ENCODE measurements around the gene PVALEF.

The PVALEF gene
- 0 to 0.07 (median 0) reads per million in 18 experiments for total RNA-seq

DNA sequence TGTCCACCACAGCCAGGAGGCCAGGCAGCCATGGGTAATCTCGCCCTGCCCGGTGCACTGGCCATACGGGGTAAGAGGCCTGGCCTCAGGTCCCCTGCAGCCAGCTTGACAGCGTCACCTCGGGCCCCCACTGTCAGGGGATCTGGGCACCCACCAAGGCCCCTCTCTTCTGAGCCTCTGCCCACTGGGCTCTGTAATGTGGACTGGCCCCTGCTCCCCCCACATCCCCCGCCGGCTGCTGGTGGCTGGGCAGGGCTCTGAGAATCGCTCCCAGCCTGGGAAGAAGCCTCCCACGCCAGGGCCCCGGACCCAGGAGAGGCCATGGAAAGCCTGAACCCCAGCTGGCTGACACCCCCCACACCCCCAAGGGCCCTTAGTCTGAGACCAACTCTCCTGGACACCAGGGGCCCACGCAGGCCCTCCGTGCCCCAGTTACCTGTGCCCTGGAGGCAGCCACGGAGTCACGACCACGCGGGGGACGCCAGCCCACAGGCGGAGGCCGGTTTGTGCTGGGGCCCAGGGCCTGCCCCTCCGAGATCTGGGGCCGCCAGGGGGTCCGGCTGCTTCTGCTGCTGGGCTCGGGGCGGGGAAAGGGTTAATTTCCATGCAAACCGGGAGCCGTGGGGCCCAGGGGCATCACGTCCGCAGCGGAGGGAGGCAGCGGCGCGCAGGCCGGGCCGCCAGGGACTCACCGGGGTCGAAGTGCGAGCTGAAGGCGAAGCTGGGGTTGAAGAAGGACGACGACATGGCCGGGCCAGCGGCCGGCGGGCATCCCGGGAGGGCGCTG, at the start of gene PVALEF:
PVALEF (plus strand) TSS at position 262 of the 787 bp plus-strand sequence. CDS start 15,720 bp downstream, outside the sequence.
- no peak for DNase-seq

DNA sequence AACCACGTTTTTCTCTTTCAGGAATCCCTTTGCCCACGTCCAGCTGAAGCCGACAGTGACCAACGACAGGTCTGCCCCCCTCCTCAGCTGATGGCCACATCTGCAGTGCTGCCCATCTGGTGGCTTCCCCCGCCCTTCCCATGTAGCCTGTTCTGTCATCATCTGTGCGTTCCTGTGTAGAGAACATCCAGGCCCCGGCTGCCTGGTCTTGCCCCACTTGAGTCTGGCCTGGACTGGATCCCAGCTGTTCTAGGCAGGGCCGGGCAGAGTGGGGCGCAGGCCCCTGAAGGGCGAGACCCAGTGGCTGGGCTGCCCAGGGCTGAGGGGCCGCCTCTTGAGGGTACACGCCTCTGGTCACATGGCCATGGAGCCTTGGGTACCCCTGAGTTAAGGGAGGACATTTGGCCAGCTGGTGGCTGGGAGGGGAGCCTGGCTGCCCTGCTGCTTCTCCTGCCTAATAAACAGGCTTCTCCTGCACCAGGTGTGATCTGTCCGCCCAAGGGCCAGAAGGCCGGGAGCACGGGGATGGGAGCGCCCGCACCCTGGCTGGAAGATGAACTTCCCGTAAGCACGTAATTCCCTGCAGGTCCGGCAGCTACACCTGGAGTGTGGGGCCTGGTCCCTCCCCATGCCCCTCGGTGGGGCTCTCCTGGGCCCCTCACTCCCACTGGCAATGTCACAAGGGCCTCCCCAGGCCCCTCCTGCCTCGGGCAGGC, 49.4 kb upstream of the PVALEF start:
- DNase-seq: no peak

DNA sequence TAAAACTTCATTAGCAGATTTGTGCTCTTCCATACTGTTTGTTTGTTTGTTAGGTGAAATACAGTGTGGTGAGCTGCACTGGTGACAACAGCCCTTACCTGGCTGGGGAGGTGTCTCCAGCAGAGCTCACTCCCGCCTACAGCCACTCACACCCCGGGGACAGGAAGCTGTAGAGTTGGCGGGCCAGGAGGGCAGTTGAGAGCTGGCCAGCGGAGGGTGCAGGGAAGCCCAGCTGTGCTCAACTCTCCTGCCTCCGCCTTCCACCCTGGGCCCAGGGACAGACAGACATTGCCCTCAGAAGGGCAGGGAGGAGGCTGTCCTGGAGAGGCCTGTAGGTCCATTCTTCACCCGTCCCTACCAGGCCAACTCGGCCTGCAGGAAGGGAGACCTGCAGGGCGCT, 48.6 kb upstream of the PVALEF start:
- no peak for DNase-seq

DNA sequence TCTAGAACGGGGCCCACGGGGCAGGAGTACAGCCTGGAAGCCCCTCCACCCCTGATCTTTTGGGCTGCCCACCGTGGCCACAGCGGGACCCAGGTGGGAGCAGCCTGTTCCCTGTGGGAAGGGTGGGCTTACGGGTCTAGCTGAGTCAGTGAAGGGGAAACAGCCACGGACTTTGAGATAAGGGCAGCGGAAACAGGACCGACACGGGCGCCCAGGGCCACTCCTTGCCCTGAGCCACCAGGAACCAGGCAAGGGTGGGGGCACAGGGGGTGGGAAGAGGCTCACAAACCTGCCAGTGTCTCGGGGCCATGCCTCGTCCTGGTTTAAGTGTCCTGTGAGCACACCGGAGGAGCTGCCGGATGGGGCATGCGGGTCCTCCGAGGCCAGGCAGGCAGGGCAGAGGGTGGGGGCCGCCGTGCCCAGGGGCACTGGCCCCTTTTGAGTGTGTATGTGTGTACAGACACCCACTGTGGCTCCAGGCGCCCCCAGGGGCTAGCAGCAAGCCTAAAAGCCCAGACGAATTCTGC, 47.6 kb upstream of the PVALEF start:
- no peak for DNase-seq

DNA sequence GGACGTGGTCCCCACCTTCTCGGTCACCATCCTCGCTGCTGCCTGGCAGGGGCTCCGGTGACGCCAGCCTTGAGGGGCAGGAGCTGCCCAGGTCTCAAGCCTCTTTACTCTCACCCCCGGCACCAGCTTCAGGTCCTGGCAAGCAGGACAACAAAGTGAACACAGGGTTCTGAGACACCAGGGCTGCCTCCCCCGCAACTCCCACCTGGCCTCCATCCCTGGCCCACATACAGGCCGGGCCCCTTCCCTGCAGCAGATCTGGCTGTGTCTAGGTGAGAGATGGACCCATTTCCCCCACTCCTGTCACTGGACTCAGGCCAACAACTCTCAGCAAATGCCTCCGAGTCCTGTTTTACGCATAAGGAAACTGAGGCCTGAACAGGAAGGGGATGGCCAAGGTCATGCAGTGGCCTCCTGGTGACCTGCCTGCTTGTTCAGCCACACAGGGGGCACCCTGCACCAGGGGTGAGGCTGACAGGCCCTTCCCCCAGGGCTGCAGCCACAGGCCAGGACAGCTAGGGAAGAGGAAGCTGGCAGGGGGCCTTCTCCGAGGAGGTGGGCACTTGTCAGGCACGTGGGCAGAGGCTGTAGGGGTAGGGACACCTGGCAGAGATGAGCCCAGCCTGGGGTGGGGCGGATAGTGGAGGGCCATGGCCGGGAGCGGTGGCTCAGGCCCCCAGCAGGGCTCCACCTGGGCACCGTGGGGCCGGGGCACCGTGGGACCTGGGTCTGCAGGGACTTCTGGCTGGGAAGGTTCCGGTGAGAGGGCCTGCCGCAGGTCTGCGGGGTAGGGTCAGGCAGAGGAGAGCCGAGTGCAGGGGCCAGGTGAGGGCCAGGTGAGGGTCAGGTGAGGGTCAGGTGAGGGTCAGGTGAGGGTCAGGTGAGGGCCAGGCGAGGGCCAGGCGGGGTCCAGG, 46.7 kb upstream of the PVALEF start:
- DNase-seq: no peak

DNA sequence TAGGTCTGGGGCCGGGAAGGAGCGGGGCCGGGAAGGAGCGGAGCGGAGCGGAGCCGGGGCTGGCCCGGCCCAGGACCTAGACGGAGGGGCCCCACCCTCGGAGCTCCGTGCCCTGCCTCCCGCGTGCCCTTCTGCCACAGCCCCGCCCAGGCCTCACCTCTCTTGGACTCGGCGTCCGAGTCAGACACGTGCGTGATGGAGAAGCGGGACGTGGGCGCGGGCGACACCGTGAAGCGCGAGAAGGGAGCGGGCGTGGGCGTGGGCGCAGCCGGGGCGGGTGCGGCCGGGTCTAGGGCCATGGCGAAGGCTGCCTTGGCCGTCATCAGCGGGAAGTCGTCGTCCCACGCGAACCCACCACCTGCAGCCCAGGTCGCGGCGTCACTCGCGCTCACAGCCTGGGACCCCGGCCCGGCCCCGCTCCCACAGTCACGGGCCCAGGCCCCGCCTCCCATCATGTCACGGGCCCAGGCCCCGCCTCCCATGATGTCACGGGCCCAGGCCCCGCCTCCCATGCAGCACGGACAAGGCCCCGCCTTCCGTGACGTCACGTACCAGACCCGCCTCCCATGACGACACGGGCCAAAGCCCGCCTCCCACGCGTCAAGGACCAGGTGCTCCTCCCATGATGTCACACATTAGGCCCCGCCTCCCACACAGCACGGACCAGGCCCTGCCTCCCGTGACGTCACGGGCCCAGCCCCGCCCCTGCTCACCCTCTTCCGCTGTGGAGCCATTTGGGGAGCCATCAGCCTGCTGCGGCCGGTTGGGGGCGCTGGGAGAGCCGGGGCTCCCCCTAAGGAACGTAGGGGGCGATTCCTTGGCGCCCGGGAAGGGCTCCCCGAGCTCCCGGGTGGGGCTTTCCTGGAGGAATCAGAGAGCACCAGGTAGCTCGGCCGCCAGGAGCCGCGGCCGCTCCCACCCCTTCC, 45.8 kb upstream of the PVALEF start:
- peak; percentile 83 to 86 for DNase-seq

DNA sequence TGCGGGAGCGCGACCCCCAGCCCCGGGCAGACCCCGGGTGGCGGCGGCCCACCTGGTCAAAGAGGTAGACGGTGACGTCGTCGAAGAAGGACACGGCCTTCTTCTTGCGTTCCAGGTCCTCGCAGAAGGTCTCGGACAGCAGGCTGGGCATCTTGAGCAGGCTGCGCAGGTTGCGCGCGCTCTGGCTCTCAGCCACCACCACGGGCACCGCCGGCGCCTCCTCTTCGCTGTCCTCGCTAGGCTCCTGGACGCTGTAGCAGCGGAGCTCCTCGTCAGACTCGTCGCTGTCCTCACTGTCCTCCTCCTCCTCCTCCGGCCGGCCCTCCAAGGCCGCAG, 45.2 kb upstream of the PVALEF start:
- DNase-seq: no peak

DNA sequence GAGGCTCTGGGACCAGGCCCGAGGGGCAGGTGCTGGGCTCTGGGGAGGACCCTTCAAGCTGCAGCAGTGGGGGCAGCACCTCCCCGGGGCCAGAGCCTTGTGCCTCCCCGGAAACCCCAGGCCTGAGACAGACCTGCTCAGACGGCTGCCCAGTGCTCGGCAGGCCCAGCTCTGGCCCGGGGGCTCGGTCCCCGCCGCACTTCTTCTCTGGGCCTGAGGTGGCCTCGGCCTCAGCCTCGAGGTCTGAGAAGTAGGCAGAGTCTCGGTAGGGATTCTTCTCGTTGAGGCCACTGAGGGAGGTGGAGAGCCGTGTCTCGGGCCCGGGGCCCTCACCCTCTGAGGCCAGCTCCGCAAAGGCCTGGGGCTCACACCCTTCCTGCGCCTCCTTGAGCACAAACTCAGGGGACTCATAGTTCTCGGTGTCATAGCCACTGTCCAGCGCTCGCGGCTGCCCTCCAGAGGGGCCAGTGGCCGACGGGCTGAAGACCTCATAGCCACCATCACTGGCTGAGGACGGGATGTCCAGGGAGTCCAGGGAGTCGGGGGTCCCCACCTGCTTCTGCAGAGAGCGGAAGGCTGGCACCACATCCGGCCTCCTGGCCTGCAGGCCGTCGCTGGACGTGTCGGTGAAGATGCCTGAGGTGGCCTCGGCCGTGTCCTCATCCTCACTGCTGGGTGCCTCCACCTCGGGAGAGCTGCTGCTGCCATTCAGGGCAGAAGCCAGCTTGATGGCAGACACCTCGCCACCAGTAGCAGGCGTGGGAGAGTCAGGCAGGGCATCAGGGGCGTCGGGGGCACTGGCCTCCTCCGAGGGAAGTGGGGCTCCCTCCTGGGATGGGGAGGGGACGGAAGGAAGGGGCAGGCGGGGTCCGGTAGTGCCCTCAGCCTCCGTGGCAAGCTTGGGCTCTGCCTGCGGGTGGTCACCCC, 44.3 kb upstream of the PVALEF start:
- DNase-seq: no peak

DNA sequence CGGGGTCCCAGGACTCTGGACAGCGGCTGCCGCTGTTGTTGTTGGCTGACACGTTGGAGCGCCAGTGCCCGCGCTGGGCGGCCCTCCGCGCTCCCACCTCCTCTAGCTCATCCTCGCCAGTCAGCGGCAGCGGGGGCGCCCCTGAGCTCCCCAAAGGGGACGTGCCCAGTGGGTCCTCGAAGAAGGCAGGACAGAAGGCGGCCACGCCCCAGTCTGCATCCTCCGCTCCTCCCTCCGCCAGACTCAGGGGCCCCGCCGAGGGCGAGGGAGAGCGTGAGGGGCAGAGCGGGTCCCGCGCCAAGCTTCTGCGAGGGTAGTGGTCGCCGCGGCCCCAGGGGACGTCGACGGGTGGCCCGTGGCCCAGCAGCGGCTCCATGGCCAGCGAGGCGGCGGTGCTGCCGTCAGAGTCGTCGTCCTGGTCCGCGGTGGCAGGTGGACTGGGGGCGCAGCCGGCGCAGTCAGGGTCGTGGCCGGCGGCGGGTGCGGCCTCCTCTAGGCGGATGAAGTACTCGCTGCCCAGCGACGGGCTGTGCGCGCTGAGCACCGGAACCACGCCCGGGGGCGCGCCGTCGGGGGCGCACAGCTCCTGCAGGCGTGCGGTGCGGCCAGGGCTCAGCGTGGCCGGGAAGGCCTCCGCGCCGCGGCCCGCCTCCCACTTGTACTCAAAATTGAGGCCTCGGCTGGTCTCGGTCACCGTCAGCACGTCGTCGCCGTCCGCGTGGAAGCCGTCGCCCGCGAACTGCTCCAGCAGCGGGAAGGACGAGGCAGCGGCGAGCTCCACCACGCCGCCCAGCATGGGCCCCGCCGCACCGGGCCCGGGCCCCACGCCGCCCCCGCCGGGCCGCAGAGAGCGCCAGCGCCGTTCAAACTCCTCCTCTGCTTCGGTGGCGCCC, 43.2 kb upstream of the PVALEF start:
- DNase-seq: no peak

DNA sequence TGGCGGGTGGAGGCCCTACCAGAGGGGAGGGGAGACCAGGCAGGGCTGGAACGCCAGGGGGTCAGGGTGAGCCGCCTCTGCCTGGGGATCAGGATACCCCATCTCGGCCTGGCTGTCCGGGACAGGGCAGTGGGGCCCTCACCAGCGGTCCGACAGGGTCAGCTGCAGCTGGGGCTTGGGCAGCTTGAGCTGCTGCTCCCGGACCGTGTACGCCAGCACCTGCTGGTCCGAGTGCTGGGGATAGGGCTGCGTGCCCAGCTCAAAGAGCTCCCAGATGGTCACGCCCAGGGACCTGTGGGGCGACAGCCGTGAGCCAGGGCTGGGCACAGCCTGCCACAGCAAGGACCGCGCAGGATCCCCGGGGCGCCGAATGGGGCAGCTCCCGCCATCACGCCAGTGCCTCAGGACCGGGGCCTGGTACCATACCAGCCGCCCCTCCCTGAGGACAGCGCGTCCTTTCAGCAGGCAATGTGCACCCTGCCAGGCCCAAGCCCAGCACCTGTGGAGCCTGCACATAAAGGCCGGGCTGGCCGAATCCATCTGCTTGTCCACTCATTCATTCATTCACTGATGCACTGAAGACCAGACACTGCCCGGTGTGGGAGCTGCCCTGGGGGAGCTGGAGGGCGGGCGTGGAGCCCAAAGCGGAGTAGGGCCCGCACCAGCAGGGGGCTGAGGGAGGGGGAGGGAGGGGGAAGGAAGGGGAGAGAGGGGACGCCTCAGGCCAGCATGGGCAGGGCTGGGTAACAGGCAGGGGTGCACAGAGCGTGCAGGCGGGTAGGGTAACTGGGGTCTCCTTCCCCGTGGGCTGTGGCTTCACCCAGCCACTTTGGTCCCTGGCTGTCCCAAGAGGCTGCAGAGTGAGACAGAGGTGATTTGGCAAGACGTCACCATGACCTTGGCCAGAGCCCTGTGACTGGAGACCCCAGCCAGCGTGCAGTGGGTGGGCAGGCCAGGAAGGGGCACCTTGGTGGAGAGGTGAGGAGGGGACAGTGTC, 42.0 kb upstream of the PVALEF start:
- no peak for DNase-seq

DNA sequence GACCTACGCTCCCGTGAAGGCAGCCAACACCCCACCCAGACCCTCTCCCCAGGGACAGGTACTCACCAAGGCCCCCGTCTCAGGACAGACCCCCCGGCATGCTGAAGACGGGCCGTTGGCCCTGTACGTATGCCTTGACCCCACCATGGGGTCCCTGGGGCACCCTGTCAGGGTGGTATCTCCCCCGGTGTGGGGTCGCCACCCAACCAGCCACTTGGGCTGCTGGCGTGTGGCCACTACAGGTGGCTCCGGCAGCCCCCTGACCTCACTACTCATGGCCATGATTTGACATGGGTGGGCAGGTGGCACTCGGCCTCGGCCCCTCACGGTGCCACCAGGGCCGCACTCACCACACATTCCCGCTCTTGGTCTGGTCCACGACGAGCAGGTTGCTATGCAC, 40.9 kb upstream of the PVALEF start:
- no peak for DNase-seq

DNA sequence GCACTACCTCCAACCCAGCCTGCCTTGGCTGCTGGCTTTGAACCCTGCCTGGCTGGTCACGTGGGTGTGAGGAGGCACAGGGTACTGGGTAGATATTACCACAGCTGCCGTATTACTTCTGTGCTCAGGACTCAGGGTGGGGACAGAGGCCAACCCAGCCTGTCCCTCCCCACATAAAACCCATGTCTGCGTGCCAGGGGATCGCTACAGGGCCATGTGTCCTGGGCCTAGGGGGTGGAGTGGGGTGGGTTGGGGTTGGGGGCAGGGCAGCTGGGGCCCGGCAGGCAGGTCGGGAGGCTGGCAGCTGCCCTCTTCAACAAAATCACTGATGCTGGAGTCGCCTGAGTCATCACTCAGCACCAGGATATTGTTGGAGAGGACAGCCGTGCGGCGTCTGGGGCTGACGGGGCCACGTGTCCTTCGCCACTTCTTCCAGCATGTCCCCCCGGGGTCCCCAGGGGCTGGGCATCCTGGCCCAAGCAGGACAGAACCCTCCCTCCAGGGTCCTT, 39.7 kb upstream of the PVALEF start:
- DNase-seq: no peak

DNA sequence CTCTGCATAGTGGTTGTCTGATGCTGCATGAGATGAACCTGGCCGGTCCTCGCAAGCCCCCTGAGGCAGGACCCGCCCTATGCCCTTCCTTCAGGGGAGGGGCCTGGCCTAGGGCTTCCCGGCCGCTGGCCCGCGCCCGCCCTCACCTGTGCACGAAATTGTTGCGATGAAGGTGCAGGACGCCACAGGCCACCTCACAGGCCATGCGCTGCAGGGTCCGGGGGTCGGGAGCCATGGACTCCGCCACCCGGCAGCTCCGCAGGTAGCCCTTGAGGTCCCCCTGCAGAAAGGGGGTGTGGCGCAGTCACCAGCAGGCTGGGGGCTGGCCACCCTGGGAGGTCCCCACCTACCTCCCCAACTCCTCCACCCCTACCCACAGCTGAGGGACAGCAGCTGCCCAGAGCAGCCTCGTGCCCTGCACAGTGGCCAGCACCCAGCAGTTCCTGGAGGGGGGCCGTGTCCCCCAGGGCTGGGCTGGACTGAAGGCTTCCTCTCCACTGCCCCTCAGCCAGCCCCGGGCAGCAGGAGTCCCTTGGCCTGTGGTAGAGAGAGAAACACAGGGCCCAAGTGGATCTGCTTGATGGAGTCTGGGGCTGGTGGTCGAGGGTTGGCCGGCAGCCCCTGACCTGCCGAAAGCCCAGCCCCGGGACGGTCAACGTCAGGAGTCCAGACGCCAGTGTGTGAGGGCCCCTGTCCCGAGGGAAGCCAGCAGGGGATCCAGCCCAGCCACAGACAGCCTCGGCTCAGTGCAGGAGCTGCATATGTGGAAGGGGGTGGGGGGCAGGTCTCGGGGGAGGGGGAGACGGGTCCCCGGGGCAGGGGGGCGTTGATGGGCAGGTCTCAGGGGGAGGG, 38.8 kb upstream of the PVALEF start:
- no peak for DNase-seq

DNA sequence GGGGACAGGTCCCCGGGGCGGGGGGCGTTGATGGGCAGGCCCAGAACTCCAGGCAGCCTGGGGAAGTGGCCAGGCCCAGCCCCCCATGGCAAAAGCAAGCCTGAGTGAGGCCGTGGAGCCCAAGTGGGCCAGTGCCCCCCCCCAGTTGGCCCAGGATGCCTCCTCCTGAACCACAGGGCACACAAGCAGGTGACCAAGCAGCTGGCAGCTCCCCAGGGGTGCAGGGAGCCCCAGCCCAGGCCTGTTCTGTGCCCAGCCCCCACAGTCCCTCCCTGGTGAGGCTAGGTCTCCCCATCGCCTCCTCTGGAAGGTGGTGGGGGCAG, 38.2 kb upstream of the PVALEF start:
- DNase-seq: no peak

DNA sequence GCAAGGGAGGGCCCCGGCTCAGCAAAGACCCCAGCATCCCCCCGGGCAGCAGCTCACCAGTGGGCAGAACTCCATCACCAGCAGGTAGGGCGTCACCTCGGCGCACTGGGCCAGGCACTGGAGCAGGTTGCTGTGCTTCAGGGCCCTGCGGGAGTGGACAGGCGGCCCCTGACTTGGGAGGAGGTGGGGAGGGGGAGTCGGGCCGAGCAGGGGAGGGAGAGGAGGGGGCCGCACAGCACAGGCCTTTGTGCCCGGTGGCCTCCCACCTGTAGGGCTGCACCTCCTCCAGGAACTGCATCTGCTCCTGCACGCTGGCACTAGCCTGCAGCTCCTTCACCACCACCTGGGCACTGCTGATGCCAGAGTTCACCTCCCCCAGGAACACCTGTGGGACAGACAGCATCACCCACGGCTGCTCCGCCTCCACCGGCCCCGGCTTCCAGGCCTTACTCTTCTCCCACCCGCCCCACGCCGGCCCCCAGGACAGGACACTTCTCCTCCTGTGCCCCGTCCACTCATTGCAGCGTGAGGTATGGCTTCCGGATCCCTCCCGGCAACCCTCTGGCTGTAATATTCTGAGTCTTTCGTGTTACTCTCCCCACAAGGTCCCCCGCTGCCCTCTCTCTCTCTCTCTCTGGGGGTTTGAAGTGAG, 37.7 kb upstream of the PVALEF start:
- DNase-seq: no peak

DNA sequence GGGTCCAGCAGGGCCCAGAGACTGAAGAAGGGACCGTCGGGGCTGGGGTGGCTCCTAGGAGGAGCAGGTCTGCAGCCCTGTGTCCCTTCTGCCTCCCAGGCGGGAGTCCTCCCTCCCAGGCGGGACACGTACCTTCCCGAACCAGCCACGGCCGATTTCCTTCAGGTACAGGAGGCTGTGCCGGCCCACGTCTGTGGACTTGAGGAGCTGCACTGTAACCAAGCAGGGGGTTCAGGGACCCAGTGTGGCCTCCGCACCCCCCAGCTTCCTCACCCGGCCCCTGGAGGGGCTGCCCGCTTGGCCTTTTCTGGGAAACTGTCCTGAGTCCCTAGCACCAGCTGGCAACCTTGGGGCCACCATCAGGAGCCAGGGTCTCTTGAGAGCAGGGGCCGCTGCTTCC, 37.0 kb upstream of the PVALEF start:
- DNase-seq: no peak

DNA sequence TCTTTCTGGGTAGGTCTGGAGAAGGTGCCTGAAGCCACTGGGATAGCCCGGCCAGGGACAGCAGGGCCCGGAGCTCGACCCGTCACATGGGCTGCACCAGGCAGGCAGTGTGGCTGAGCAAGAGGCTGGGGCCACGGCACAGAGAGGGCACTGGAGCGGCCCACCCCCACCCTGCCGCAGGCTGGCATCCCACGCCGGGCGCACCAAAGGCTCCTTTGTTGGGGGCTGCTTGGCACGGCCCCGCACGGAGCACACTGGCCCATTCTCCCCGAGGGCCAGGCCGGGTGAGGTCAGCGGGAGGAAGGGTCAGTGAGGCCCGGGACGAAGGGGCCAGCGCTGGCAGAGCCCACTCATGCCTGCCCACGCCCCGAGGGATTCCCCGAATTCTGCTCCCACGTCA, 36.5 kb upstream of the PVALEF start:
- DNase-seq: no peak
